ENCODE results near the gene PFN3.
A peak's percentile ranks its signal among the peaks of the same experiment; 100 is the strongest.

The PFN3 gene

GRCh38 chr5:177405312-177405711, 4.9 kb upstream of the PFN3 start:
- TF ChIP-seq FOXM1 (IDR thresholded peaks at IDR 0.05; ENCODE audit: borderline replicate concordance, low read depth) (no peak), CEBPB (IDR thresholded peaks at IDR 0.05) (no peak), NFIC (IDR thresholded peaks at IDR 0.05) (no peak), USF1 (IDR thresholded peaks at IDR 0.05) (no peak), EP300 (IDR thresholded peaks at IDR 0.05; ENCODE audit: borderline replicate concordance) (no peak), RAD21 (IDR thresholded peaks at IDR 0.05; ENCODE audit: low read depth) (no peak), TEAD4 (IDR thresholded peaks at IDR 0.05) (no peak)

GRCh38 chr5:177404641-177405179, 4.2 kb upstream of the PFN3 start:
- no peak for TF ChIP-seq TAF1 (IDR thresholded peaks at IDR 0.05; ENCODE audit: low read depth)
- no peak; the same call in 1 of the 2 replicates for TF ChIP-seq ZBTB7A (IDR thresholded peaks at IDR 0.05; ENCODE audit: low read depth)
- TF ChIP-seq REST (IDR thresholded peaks at IDR 0.05; ENCODE audit: low read depth): no peak
- TF ChIP-seq EGR1 (IDR thresholded peaks at IDR 0.05): no peak
- no peak for TF ChIP-seq TEAD4 (IDR thresholded peaks at IDR 0.05)
- TF ChIP-seq USF1 (IDR thresholded peaks at IDR 0.05): no peak
- TF ChIP-seq TCF12 (IDR thresholded peaks at IDR 0.05; ENCODE audit: low read depth): no peak

GRCh38 chr5:177403792-177404640, 3.6 kb upstream of the PFN3 start:
- TF ChIP-seq REST (IDR thresholded peaks at IDR 0.05; ENCODE audit: low read depth) (no peak), TCF12 (IDR thresholded peaks at IDR 0.05; ENCODE audit: low read depth) (peak; percentile 45; the same call in 1 of the 2 replicates), YY1 (IDR thresholded peaks at IDR 0.05; ENCODE audit: low read depth) (peak; percentile 64; the same call in 1 of the 2 replicates), TAF1 (IDR thresholded peaks at IDR 0.05; ENCODE audit: low read depth) (peak; percentile 55; the same call in 1 of the 2 replicates), MAX (IDR thresholded peaks at IDR 0.05) (peak; percentile 80), CEBPB (IDR thresholded peaks at IDR 0.05) (no peak), CREB1 (IDR thresholded peaks at IDR 0.05; ENCODE audit: low read depth) (no peak), ZBTB7A (IDR thresholded peaks at IDR 0.05; ENCODE audit: low read depth) (peak; percentile 15), NFIC (IDR thresholded peaks at IDR 0.05) (peak; percentile 95), RAD21 (IDR thresholded peaks at IDR 0.05; ENCODE audit: low read depth) (peak; percentile 78), FOXM1 (IDR thresholded peaks at IDR 0.05; ENCODE audit: borderline replicate concordance, low read depth) (no peak), EGR1 (IDR thresholded peaks at IDR 0.05) (no peak), EP300 (IDR thresholded peaks at IDR 0.05; ENCODE audit: borderline replicate concordance) (peak; percentile 48; the same call in 1 of the 2 replicates), USF1 (IDR thresholded peaks at IDR 0.05) (peak; percentile 1; the same call in 1 of the 2 replicates)

GRCh38 chr5:177403102-177403791, 2.8 kb upstream of the PFN3 start:
- TF ChIP-seq ZBTB7A (IDR thresholded peaks at IDR 0.05; ENCODE audit: low read depth) (peak; percentile 66; the same call in 1 of the 2 replicates), FOXM1 (IDR thresholded peaks at IDR 0.05; ENCODE audit: borderline replicate concordance, low read depth) (no peak), MAX (IDR thresholded peaks at IDR 0.05) (peak; percentile 78)
